Type B pancreatic cell (in vitro differentiated cells): ENCODE results near the gene MCUB. TPM values are rescaled to one million over a fixed set of nuclear protein-coding genes. Genes with fewer than 3 reads are reported as not detected.
"Not testable (repeated sequence)": the region's sequence is repeated elsewhere in the genome, so short reads cannot be mapped to it uniquely, and the experiment has no call there.

Experiments
- DNase-seq: peaks from one replicate; pipeline ENCODE4 v3.0.0; 2021; ENCODE audit warnings: mixed read lengths; ENCODE audit not compliant: unreplicated experiment; ENCODE audit errors: extremely low spot score
- H3K27ac Mint-ChIP-seq: 2 replicates; pipeline ENCODE4 v1.8.0; 2021; ENCODE audit warnings: mild to moderate bottlenecking, mixed read lengths
- H3K27me3 Mint-ChIP-seq: 2 replicates; pipeline ENCODE4 v1.8.0; 2021; ENCODE audit warnings: mixed read lengths
- H3K36me3 Mint-ChIP-seq: 2 replicates; pipeline ENCODE4 v1.8.0; 2021; ENCODE audit warnings: mixed read lengths
- H3K4me1 Mint-ChIP-seq: one replicate; pipeline ENCODE4 v1.8.0; 2021; ENCODE audit warnings: mixed read lengths; ENCODE audit not compliant: unreplicated experiment
- H3K4me3 Mint-ChIP-seq: 2 replicates; pipeline ENCODE4 v1.8.0; 2021; ENCODE audit warnings: mild to moderate bottlenecking, mixed read lengths
- H3K9me3 Mint-ChIP-seq: 2 replicates; pipeline ENCODE4 v1.8.0; 2021; ENCODE audit warnings: mixed read lengths
- total RNA-seq: library from RNA; stranded (reverse); gene quantifications from 2 replicates; pipeline ENCODE4 v1.2.1, GENCODE V29; 2021; ENCODE audit warnings: low replicate concordance
- TF ChIP-seq, protein P1 (sequence below): fragments of 200-600 bp; sonication (generic); conservative IDR thresholded peaks from 2 replicates; pipeline ENCODE4 v1.5.0; 2021; ENCODE audit warnings: antibody characterized with exemption, mild to moderate bottlenecking

The MCUB gene
- total RNA-seq, 1 donor from 2014 or later: 10.1 TPM

DNA sequence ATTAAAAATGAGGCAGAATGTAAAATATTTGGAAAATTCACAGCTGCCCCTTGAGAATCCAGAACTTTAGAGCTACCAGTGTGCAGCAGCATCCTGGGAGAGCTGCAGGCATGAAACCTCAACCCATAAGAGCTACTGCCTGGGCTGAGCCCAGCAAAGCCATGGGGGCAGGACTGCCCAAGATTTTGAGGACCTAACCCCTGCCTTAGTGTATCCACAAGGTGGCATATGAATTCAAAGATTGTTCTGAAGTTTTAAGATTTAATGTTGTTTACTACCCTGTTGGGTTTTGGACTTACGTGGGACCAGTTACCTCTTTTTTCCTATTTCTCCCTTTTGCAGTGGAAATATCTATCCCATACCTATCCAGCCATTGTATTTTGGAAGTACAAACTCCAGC is 116.8 kb downstream of the MCUB start:
- no peaks in the 10 kb centered on the region for H3K9me3 Mint-ChIP-seq
- H3K27ac Mint-ChIP-seq: no peak overlapping the region
- TF ChIP-seq, protein P1, sequence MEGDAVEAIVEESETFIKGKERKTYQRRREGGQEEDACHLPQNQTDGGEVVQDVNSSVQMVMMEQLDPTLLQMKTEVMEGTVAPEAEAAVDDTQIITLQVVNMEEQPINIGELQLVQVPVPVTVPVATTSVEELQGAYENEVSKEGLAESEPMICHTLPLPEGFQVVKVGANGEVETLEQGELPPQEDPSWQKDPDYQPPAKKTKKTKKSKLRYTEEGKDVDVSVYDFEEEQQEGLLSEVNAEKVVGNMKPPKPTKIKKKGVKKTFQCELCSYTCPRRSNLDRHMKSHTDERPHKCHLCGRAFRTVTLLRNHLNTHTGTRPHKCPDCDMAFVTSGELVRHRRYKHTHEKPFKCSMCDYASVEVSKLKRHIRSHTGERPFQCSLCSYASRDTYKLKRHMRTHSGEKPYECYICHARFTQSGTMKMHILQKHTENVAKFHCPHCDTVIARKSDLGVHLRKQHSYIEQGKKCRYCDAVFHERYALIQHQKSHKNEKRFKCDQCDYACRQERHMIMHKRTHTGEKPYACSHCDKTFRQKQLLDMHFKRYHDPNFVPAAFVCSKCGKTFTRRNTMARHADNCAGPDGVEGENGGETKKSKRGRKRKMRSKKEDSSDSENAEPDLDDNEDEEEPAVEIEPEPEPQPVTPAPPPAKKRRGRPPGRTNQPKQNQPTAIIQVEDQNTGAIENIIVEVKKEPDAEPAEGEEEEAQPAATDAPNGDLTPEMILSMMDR: no peak
- no peaks in the 10 kb centered on the region for H3K4me1 Mint-ChIP-seq
- H3K4me3 Mint-ChIP-seq: no peak overlapping the region
- H3K27me3 Mint-ChIP-seq: no peaks in the 10 kb centered on the region
- peaks cover 6% of the 10 kb centered on the region for H3K36me3 Mint-ChIP-seq
- no peak for DNase-seq

- not testable (repeated sequence) for H3K4me3 Mint-ChIP-seq, DNase-seq, H3K27me3 Mint-ChIP-seq, H3K4me1 Mint-ChIP-seq, H3K27ac Mint-ChIP-seq, H3K36me3 Mint-ChIP-seq, H3K9me3 Mint-ChIP-seq
Observed at GRCh38 chr4:109678472-109678871, 118.4 kb downstream of the MCUB start.

DNA sequence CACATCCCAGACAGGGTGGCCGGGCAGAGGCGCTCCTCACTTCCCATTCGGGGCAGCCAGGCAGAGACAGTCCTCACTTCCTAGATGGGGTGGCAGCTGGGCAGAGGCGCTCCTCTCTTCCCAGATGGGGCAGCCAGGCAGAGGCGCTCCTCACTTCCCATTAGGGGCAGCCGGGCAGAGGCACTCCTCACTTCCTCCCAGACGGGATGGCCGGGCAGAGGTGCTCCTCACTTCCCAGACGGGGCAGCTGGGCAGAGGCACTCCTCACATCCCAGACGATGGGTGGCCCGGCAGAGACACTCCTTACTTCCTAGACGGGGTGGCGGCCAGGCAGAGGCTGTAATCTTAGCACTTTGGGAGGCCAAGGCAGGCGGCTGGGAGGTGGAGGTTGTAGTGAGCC is 118.9 kb downstream of the MCUB start:
- not testable (repeated sequence) for H3K27ac Mint-ChIP-seq, H3K4me3 Mint-ChIP-seq, H3K9me3 Mint-ChIP-seq, H3K27me3 Mint-ChIP-seq, H3K4me1 Mint-ChIP-seq, DNase-seq
- H3K36me3 Mint-ChIP-seq: peaks cover 12% of the 10 kb centered on the region

GRCh38 chr4:109682875-109683274 is 122.8 kb downstream of the MCUB start:
- TF ChIP-seq, protein P1: no peak
- Mint-ChIP-seq H3K27ac (no peak overlapping the region), H3K4me1 (no peaks in the 10 kb centered on the region), H3K9me3 (no peaks in the 10 kb centered on the region), H3K27me3 (no peaks in the 10 kb centered on the region), H3K4me3 (no peak overlapping the region), H3K36me3 (peaks cover 24% of the 10 kb centered on the region)
- DNase-seq: no peak

- Mint-ChIP-seq H3K4me1 (no peaks in the 10 kb centered on the region), H3K27me3 (no peaks in the 10 kb centered on the region), H3K27ac (no peak overlapping the region), H3K36me3 (peaks cover 28% of the 10 kb centered on the region), H3K4me3 (no peak overlapping the region), H3K9me3 (no peaks in the 10 kb centered on the region)
- DNase-seq: no peak
- TF ChIP-seq, protein P1: no peak
Observed at GRCh38 chr4:109683621-109684253, 123.7 kb downstream of the MCUB start.

GRCh38 chr4:109684727-109685126 is 124.7 kb downstream of the MCUB start:
- no peaks in the 10 kb centered on the region for H3K4me1 Mint-ChIP-seq
- H3K9me3 Mint-ChIP-seq: no peaks in the 10 kb centered on the region
- TF ChIP-seq, protein P1: no peak
- H3K36me3 Mint-ChIP-seq: peaks cover 33% of the 10 kb centered on the region
- no peak for DNase-seq
- H3K27ac Mint-ChIP-seq: no peak overlapping the region
- no peak overlapping the region for H3K4me3 Mint-ChIP-seq
- H3K27me3 Mint-ChIP-seq: no peaks in the 10 kb centered on the region
